Cardiac muscle cell (in vitro differentiated cells and primary cell): Measurements from ENCODE around the gene SPDL1. TPM values are rescaled to one million over a fixed set of nuclear protein-coding genes. Genes with fewer than 3 reads are reported as not detected.
A peak's percentile ranks its signal among the peaks of the same experiment; 100 is the strongest.

Source experiments
- DNase-seq, 2 donors: peaks; one replicate each; pipeline versions ENCODE4 v3.0.0 to v3.0.0-alpha.2; 2010 to 2017; ENCODE audit warnings: low read depth in 1 of 2, low spot score in 1 of 2
- H3K27ac ChIP-seq: fragments of 200-600 bp; sonication (generic); 2 replicates; pipeline ENCODE4 v1.5.1; 2016
- H3K27me3 ChIP-seq: fragments of 200-600 bp; sonication (generic); 2 replicates; pipeline ENCODE4 v1.6.0; 2016; ENCODE audit warnings: control low read depth
- H3K36me3 ChIP-seq: fragments of 200-600 bp; sonication (generic); 2 replicates; pipeline ENCODE4 v1.5.1; 2016; ENCODE audit warnings: control low read depth
- H3K4me1 ChIP-seq: fragments of 200-600 bp; sonication (generic); 2 replicates; pipeline ENCODE4 v1.8.1; 2017; ENCODE audit warnings: low read depth, mild to moderate bottlenecking, mixed run types
- H3K4me3 ChIP-seq: fragments of 200-600 bp; sonication (generic); 2 replicates; pipeline ENCODE4 v1.5.1; 2016; ENCODE audit warnings: mild to moderate bottlenecking
- H3K9me3 ChIP-seq: fragments of 200-600 bp; sonication (generic); 2 replicates; pipeline ENCODE4 v1.5.1; 2017; ENCODE audit warnings: low read depth, mild to moderate bottlenecking, control low read depth
- CTCF ChIP-seq: IDR thresholded peaks from 2 replicates; pipeline ENCODE4 v1.5.1; 2012; ENCODE audit warnings: low read depth, mild to moderate bottlenecking, low read length
- polyA plus RNA-seq: library from polyadenylated mRNA; unstranded; fragments of >200 nt; fragmentation: Nextera tagmentation; extraction: Ambion mirVana; gene quantifications from 2 replicates; pipeline ENCODE4 v1.2.1, GENCODE V29; 2016
- total RNA-seq: library from RNA; depleted of rRNA; stranded (reverse); fragments of >200 nt; gene quantifications from 2 replicates; pipeline ENCODE4 v1.2.3, GENCODE V29; 2016

The SPDL1 gene
- total and polyA plus RNA-seq, 2 experiments from 2014 or later: 29.0 to 37.5 TPM

- no peaks in the 10 kb centered on the region for H3K9me3 ChIP-seq
- no peaks in the 10 kb centered on the region for H3K36me3 ChIP-seq
- no peak overlapping the region for H3K27ac ChIP-seq
- H3K27me3 ChIP-seq: peaks cover 11% of the 10 kb centered on the region
- no peak for TF ChIP-seq CTCF
- peak in 1 of 2 donors; percentile 26 for DNase-seq
- no peak overlapping the region for H3K4me3 ChIP-seq
- H3K4me1 ChIP-seq: no peaks in the 10 kb centered on the region
Observed at GRCh38 chr5:169571355-169571754, 12.2 kb upstream of the SPDL1 start.

- Histone ChIP-seq H3K27ac (no peak overlapping the region), H3K9me3 (no peaks in the 10 kb centered on the region), H3K36me3 (no peaks in the 10 kb centered on the region), H3K4me3 (no peak overlapping the region), H3K4me1 (no peaks in the 10 kb centered on the region), H3K27me3 (peaks cover 11% of the 10 kb centered on the region)
- no peak for TF ChIP-seq CTCF
- DNase-seq: no peak
Observed at GRCh38 chr5:169574134-169574646, 9.4 kb upstream of the SPDL1 start.

- Histone ChIP-seq H3K36me3 (no peaks in the 10 kb centered on the region), H3K4me3 (no peak overlapping the region), H3K27ac (no peak overlapping the region), H3K4me1 (no peaks in the 10 kb centered on the region), H3K9me3 (no peaks in the 10 kb centered on the region), H3K27me3 (peaks cover 8% of the 10 kb centered on the region)
- peak in 1 of 2 donors; percentile 96 for DNase-seq
- TF ChIP-seq CTCF: no peak
Observed at GRCh38 chr5:169576181-169576598, 7.4 kb upstream of the SPDL1 start.

DNA sequence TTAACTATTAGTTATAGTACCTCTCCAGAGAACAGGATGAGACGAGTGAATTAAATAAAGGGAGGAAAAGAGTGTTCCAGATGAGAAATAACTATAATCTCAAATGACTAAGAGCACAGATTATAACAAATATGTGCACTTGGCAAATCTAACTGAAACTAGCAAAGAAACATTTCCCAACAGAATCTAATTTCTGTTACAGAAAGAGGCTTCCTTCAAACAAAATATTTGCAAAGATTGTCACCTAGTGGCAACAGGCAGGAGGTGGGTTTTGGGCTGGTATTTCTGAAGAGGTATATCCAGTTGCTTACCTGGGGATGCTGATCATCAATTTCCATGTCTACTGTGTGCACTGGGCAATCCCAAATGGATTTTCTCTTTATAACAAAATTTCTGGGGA is 5.6 kb upstream of the SPDL1 start:
- TF ChIP-seq CTCF: peak; percentile 68
- no peak overlapping the region for H3K4me3 ChIP-seq
- H3K36me3 ChIP-seq: no peaks in the 10 kb centered on the region
- peaks cover 3% of the 10 kb centered on the region for H3K27me3 ChIP-seq
- no peaks in the 10 kb centered on the region for H3K9me3 ChIP-seq
- H3K4me1 ChIP-seq: no peaks in the 10 kb centered on the region
- no peak overlapping the region for H3K27ac ChIP-seq
- peak; percentile 17 to 79 for DNase-seq

DNA sequence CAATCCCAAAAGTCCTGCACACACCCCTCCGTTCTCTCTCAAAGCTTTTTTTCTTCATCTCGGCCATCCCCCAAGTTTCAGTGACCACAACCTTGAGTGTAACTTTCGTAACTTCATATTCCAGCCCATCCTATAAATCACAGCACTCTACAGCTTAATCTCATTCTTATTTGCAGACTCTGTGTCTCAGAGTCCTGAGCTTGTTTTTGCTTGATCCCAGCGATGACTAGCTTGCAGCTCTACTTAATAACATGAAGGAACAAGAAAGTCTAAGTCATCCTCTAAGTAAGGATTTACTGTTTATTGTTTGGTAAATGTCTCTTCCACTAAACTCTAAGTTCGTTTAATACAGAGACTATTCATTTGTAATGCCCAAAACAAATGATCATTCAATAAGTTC is 2.6 kb upstream of the SPDL1 start:
- Histone ChIP-seq H3K9me3 (no peaks in the 10 kb centered on the region), H3K4me1 (no peaks in the 10 kb centered on the region), H3K4me3 (no peak overlapping the region), H3K36me3 (no peaks in the 10 kb centered on the region), H3K27me3 (no peaks in the 10 kb centered on the region), H3K27ac (no peak overlapping the region)
- no peak for DNase-seq
- TF ChIP-seq CTCF: no peak
